Measurements from ENCODE around the gene LNPEP. TPM values are rescaled to one million over a fixed set of nuclear protein-coding genes. Genes with fewer than 3 reads are reported as not detected.

The LNPEP gene
- total RNA-seq, 2 experiments from 2014 or later = 79.1 to 116 TPM

- peaks cover 7% of the 10 kb centered on the region; the same call in 1 of the 2 replicates for H3K9me3 ChIP-seq (ENCODE audit: low read length)
- BruUV-seq (replicated peaks) = no TSS peak
- H3K79me2 ChIP-seq (ENCODE audit: insufficient read depth, low read depth, low read length) = peaks cover 100% of the 10 kb centered on the region
- H3K4me2 ChIP-seq (ENCODE audit: low read length) = no peak overlapping the region
- peaks cover 10% of the 10 kb centered on the region; the same call in 1 of the 2 replicates for H4K20me1 ChIP-seq (ENCODE audit: insufficient read depth, low read length)
- H3K4me3 ChIP-seq (ENCODE audit: low read depth, low read length, poor library complexity, severe bottlenecking) = no peak overlapping the region
- H3K9me2 ChIP-seq (ENCODE audit: insufficient read depth, low read length) = no peaks in the 10 kb centered on the region
- TF ChIP-seq EZH2phosphoT487 (IDR thresholded peaks at IDR 0.05; ENCODE audit: borderline replicate concordance, low read depth, low read length) (no peak), CTCF (conservative IDR thresholded peaks at IDR 0.05; ENCODE audit: low read length) (no peak)
- H3K4me1 ChIP-seq (ENCODE audit: insufficient read depth, low read length, poor library complexity, severe bottlenecking) = peaks cover 81% of the 10 kb centered on the region
- POLR2A ChIA-PET = interaction anchor here (0.6 to 1.9 kb wide), 11 partner anchors 9 to 204 kb away, joined by 3 to 7 read pairs (median 5); no protein-coding TSS in a partner anchor
- CTCF ChIA-PET (ENCODE audit: unreplicated experiment) = no interaction called here
- peaks cover 44% of the 10 kb centered on the region for H3K36me3 ChIP-seq (ENCODE audit: insufficient read depth, low read length)
- DNase-seq (ENCODE audit: low spot score) = no peak
- intact Hi-C loops (cut with micrococcal nuclease; ENCODE audit: unreplicated experiment) = no loop called here
- H2AFZ ChIP-seq (ENCODE audit: low read length) = no peak overlapping the region
- no peak overlapping the region for H3K27ac ChIP-seq (ENCODE audit: low read depth, low read length, poor library complexity, severe bottlenecking)
These were observed 30.9 kb downstream of the LNPEP start for GRCh38 chr5:96966801-96967200.

- Histone ChIP-seq H3K36me3 (ENCODE audit: insufficient read depth, low read length) (peaks cover 44% of the 10 kb centered on the region), H3K4me2 (ENCODE audit: low read length) (peak overlapping the region; percentile 54), H3K79me2 (ENCODE audit: insufficient read depth, low read depth, low read length) (peaks cover 100% of the 10 kb centered on the region), H4K20me1 (ENCODE audit: insufficient read depth, low read length) (peaks cover 12% of the 10 kb centered on the region; the same call in 1 of the 2 replicates), H2AFZ (ENCODE audit: low read length) (no peak overlapping the region), H3K4me1 (ENCODE audit: insufficient read depth, low read length, poor library complexity, severe bottlenecking) (peaks cover 81% of the 10 kb centered on the region), H3K4me3 (ENCODE audit: low read depth, low read length, poor library complexity, severe bottlenecking) (no peak overlapping the region), H3K9me2 (ENCODE audit: insufficient read depth, low read length) (no peaks in the 10 kb centered on the region), H3K27ac (ENCODE audit: low read depth, low read length, poor library complexity, severe bottlenecking) (no peak overlapping the region), H3K9me3 (ENCODE audit: low read length) (peaks cover 7% of the 10 kb centered on the region; the same call in 1 of the 2 replicates)
- intact Hi-C loops (cut with micrococcal nuclease; ENCODE audit: unreplicated experiment) = no loop called here
- no TSS peak for BruUV-seq (replicated peaks)
- CTCF ChIA-PET (ENCODE audit: unreplicated experiment) = no interaction called here
- POLR2A ChIA-PET = interaction anchor here (1.2 to 1.9 kb wide), 5 partner anchors 10 to 71 kb away, joined by 3 to 7 read pairs (median 5); no protein-coding TSS in a partner anchor
- TF ChIP-seq EZH2phosphoT487 (IDR thresholded peaks at IDR 0.05; ENCODE audit: borderline replicate concordance, low read depth, low read length) (no peak), CTCF (conservative IDR thresholded peaks at IDR 0.05; ENCODE audit: low read length) (no peak)
- no peak for DNase-seq (ENCODE audit: low spot score)
These were observed 31.5 kb downstream of the LNPEP start for GRCh38 chr5:96967400-96967799.

- no peak for DNase-seq (ENCODE audit: low spot score)
- peaks cover 81% of the 10 kb centered on the region for H3K4me1 ChIP-seq (ENCODE audit: insufficient read depth, low read length, poor library complexity, severe bottlenecking)
- intact Hi-C loops (cut with micrococcal nuclease; ENCODE audit: unreplicated experiment) = no loop called here
- H4K20me1 ChIP-seq (ENCODE audit: insufficient read depth, low read length) = peaks cover 19% of the 10 kb centered on the region
- peak overlapping the region; percentile 2 for H3K4me3 ChIP-seq (ENCODE audit: low read depth, low read length, poor library complexity, severe bottlenecking)
- H3K9me2 ChIP-seq (ENCODE audit: insufficient read depth, low read length) = no peaks in the 10 kb centered on the region
- no peak overlapping the region for H2AFZ ChIP-seq (ENCODE audit: low read length)
- H3K36me3 ChIP-seq (ENCODE audit: insufficient read depth, low read length) = peaks cover 45% of the 10 kb centered on the region
- CTCF ChIA-PET (ENCODE audit: unreplicated experiment) = no interaction called here
- H3K9me3 ChIP-seq (ENCODE audit: low read length) = peaks cover 7% of the 10 kb centered on the region; the same call in 1 of the 2 replicates
- peak overlapping the region; percentile 33 for H3K27ac ChIP-seq (ENCODE audit: low read depth, low read length, poor library complexity, severe bottlenecking)
- POLR2A ChIA-PET = no interaction called here
- peak overlapping the region; percentile 54 for H3K4me2 ChIP-seq (ENCODE audit: low read length)
- H3K79me2 ChIP-seq (ENCODE audit: insufficient read depth, low read depth, low read length) = peaks cover 100% of the 10 kb centered on the region
- no peak for TF ChIP-seq CTCF (conservative IDR thresholded peaks at IDR 0.05; ENCODE audit: low read length)
- no peak for TF ChIP-seq EZH2phosphoT487 (IDR thresholded peaks at IDR 0.05; ENCODE audit: borderline replicate concordance, low read depth, low read length)
- no TSS peak for BruUV-seq (replicated peaks)
These were observed 32.2 kb downstream of the LNPEP start for GRCh38 chr5:96968074-96968473.

Measured in OCI-LY7 (cell line).